ENCODE results near the gene OOEP. TPM values are rescaled to one million over a fixed set of nuclear protein-coding genes. Genes with fewer than 3 reads are reported as not detected.

The OOEP gene
- not detected in 5 replicates for total RNA-seq (2022; extraction: Qiagen RNA extraction; ENCODE audit: low read depth)

GRCh38 chr6:73369563-73369962, at the start of gene OOEP:
TSS of gene OOEP (minus strand) at chr6:73369897. CDS start at chr6:73369792, 105 bp downstream.

GRCh38 chr6:73394577-73395354, 25.1 kb upstream of the OOEP start, which contains the start of gene DDX43:
TSS of gene DDX43 (plus strand) at chr6:73394828. CDS start at chr6:73394906, 78 bp downstream.

GRCh38 chr6:73362358-73362757, 7.3 kb downstream of the OOEP start, which contains the start of gene KHDC3L:
TSS of gene KHDC3L (plus strand) at chr6:73362658. CDS start at chr6:73362730, 72 bp downstream.

GRCh38 chr6:73353636-73354593, 15.8 kb downstream of the OOEP start, which contains the start of gene DPPA5:
TSS of gene DPPA5 (minus strand) at chr6:73354276. CDS start at chr6:73354225, 51 bp downstream.

Other genes starting within 250 kb of the OOEP start
- gene KHDC1L, start 144.4 kb downstream of the OOEP start, total RNA-seq (2022; extraction: Qiagen RNA extraction; ENCODE audit: low read depth): 0.25 to 0.51 TPM (median 0.39 TPM) in 4 of 5 replicates, not detected in the other
- gene KHDC1, start 106.7 kb downstream of the OOEP start, total RNA-seq (2022; extraction: Qiagen RNA extraction; ENCODE audit: low read depth): 2.2 to 4.0 TPM (median 3.5 TPM) in 5 replicates
- not detected in 5 replicates for gene DPPA5, start 15.6 kb downstream of the OOEP start, total RNA-seq (2022; extraction: Qiagen RNA extraction; ENCODE audit: low read depth)
- gene KHDC3L, start 7.2 kb downstream of the OOEP start, total RNA-seq (2022; extraction: Qiagen RNA extraction; ENCODE audit: low read depth): not detected in 5 replicates
- not detected in 5 replicates for gene DDX43, start 24.9 kb upstream of the OOEP start, total RNA-seq (2022; extraction: Qiagen RNA extraction; ENCODE audit: low read depth)
- 4.8 to 5.6 TPM (median 5.2 TPM) in 5 replicates for gene CGAS, start 82.4 kb upstream of the OOEP start, total RNA-seq (2022; extraction: Qiagen RNA extraction; ENCODE audit: low read depth)
- 9.8 to 12.1 TPM (median 10.8 TPM) in 5 replicates for gene MTO1, start 91.8 kb upstream of the OOEP start, total RNA-seq (2022; extraction: Qiagen RNA extraction; ENCODE audit: low read depth)
- 7,070 to 9,476 TPM (median 7,700 TPM) in 5 replicates for gene EEF1A1, start 151.1 kb upstream of the OOEP start, total RNA-seq (2022; extraction: Qiagen RNA extraction; ENCODE audit: low read depth)

All from A549 treated with RU486 at 1 μM for 4 hours (cell line).